CD4-positive, alpha-beta T cell treated with Interleukin-6 at 100 ng/mL for 8 hours (primary cell): Measurements from ENCODE around the gene PXK.
A peak's percentile ranks its signal among the peaks of the same experiment; 100 is the strongest.
"Not testable (repeated sequence)": the region's sequence is repeated elsewhere in the genome, so short reads cannot be mapped to it uniquely, and the experiment has no call there.

ENCODE experiments used
- DNase-seq: peaks from one replicate; pipeline ENCODE4 v3.0.0-alpha.2; 2020; ENCODE audit warnings: mixed read lengths, low spot score

The PXK gene

GRCh38 chr3:58332575-58333188 is at the start of gene PXK:
PXK (plus strand) TSS chr3:58332892; CDS start chr3:58332989, 97 bp downstream.
- DNase-seq, result peak; percentile 66

- no peak for DNase-seq
These were observed 47.4 kb upstream of the PXK start for GRCh38 chr3:58285334-58285733.

- DNase-seq, result no peak
These were observed 45.3 kb upstream of the PXK start for GRCh38 chr3:58287354-58287753.

- DNase-seq, result no peak
These were observed 44.5 kb upstream of the PXK start for GRCh38 chr3:58288011-58288728.

GRCh38 chr3:58288964-58289613 is 43.6 kb upstream of the PXK start:
- DNase-seq, result not testable (repeated sequence)

GRCh38 chr3:58290446-58290845 is 42.2 kb upstream of the PXK start:
- not testable (repeated sequence) for DNase-seq

GRCh38 chr3:58291671-58292338 is 40.9 kb upstream of the PXK start:
- no peak for DNase-seq

- DNase-seq, result no peak
These were observed 39.8 kb upstream of the PXK start for GRCh38 chr3:58292866-58293265.

- DNase-seq, result no peak
These were observed 39.2 kb upstream of the PXK start for GRCh38 chr3:58293516-58293915.

GRCh38 chr3:58296269-58296668 is 36.4 kb upstream of the PXK start:
- no peak for DNase-seq

GRCh38 chr3:58296843-58297242 is 35.8 kb upstream of the PXK start:
- DNase-seq, result no peak

- DNase-seq, result no peak
These were observed 34.5 kb upstream of the PXK start for GRCh38 chr3:58298190-58298589.

- DNase-seq, result no peak
These were observed 33.6 kb upstream of the PXK start for GRCh38 chr3:58299075-58299474.

- DNase-seq, result no peak
These were observed 32.7 kb upstream of the PXK start for GRCh38 chr3:58299839-58300516.

- DNase-seq, result peak; percentile 97
These were observed 26.6 kb upstream of the PXK start, which contains the start of the genes HTD2 and RPP14 for GRCh38 chr3:58305882-58306711. HTD2 (plus strand) TSS chr3:58306520; CDS start chr3:58317614, 11,094 bp downstream. RPP14 (plus strand) TSS chr3:58306245; CDS start chr3:58310330, 4,085 bp downstream.

GRCh38 chr3:58307639-58308215 is 25.0 kb upstream of the PXK start:
- peak; percentile 33 for DNase-seq

GRCh38 chr3:58308728-58309127 is 24.0 kb upstream of the PXK start:
- DNase-seq, result no peak

GRCh38 chr3:58317811-58318210 is 14.9 kb upstream of the PXK start:
- DNase-seq, result no peak

GRCh38 chr3:58321791-58322190 is 10.9 kb upstream of the PXK start:
- no peak for DNase-seq

GRCh38 chr3:58322793-58323192 is 9.9 kb upstream of the PXK start:
- DNase-seq, result no peak
